CD14-positive monocyte (primary cell): ENCODE measurements around the gene PDE8B. TPM values are rescaled to one million over a fixed set of nuclear protein-coding genes. Genes with fewer than 3 reads are reported as not detected.

ENCODE experiments used
- DNase-seq, 3 donors: peaks; one replicate each; pipeline ENCODE4 v3.0.0-alpha.2; 2011 to 2022
- H2AFZ ChIP-seq: 2 replicates; pipeline ENCODE4 v1.6.0; 2012; ENCODE audit warnings: mild to moderate bottlenecking, low read depth, low read length, inconsistent platforms; ENCODE audit not compliant: insufficient read depth, poor library complexity, severe bottlenecking
- H3K27ac ChIP-seq, 2 donors: 1 replicate in 1 of 2; 2 replicates in 1 of 2; pipeline ENCODE4 v1.5.1; 2012 to 2013; ENCODE audit warnings: low read length in 2 of 2, control low read depth in 1 of 2, inconsistent platforms in 1 of 2, low read depth in 1 of 2, mild to moderate bottlenecking in 1 of 2
- H3K27me3 ChIP-seq, 2 donors: one replicate each; pipeline versions ENCODE4 v1.6.0 to v1.6.1; 2011 to 2013; ENCODE audit warnings: low read length in 2 of 2; ENCODE audit not compliant: control insufficient read depth in 2 of 2, insufficient read depth in 2 of 2
- H3K36me3 ChIP-seq, 2 donors: replicated peaks in 1 of 2; 1 replicate in 1 of 2; 2 replicates in 1 of 2; pipeline versions ENCODE4 v1.5.1 to v1.6.1; 2012 to 2013; ENCODE audit warnings: low read length in 2 of 2, control low read depth in 1 of 2, inconsistent platforms in 1 of 2, mild to moderate bottlenecking in 1 of 2; ENCODE audit not compliant: insufficient read depth in 2 of 2, control insufficient read depth in 1 of 2
- H3K4me1 ChIP-seq, 2 donors: 1 replicate in 1 of 2; 2 replicates in 1 of 2; pipeline versions ENCODE4 v1.5.1 to v1.6.1; 2012 to 2013; ENCODE audit warnings: low read length in 2 of 2, control low read depth in 1 of 2, inconsistent platforms in 1 of 2, mild to moderate bottlenecking in 1 of 2, moderate library complexity in 1 of 2; ENCODE audit not compliant: insufficient read depth in 2 of 2, control insufficient read depth in 1 of 2
- H3K4me2 ChIP-seq: replicated peaks from 2 replicates; pipeline ENCODE3; 2012; ENCODE audit warnings: low read length, moderate library complexity, mild to moderate bottlenecking; ENCODE audit not compliant: poor library complexity, severe bottlenecking; ENCODE audit errors: extremely low read depth
- H3K4me3 ChIP-seq, 3 experiments: fragments of 200-600 bp in 1 of 3; sonication (generic) in 1 of 3; replicated peaks in 1 of 3; 1 replicate in 2 of 3; 2 replicates in 1 of 3; pipeline ENCODE4 v1.5.1; 2011 to 2013; ENCODE audit warnings: low read length in 3 of 3, mild to moderate bottlenecking in 3 of 3, control low read depth in 2 of 3, low read depth in 2 of 3, inconsistent platforms in 1 of 3, moderate library complexity in 1 of 3
- H3K79me2 ChIP-seq: 2 replicates; pipeline ENCODE4 v1.6.0; 2012; ENCODE audit warnings: mild to moderate bottlenecking, control low read depth, inconsistent platforms, low read length, moderate library complexity; ENCODE audit not compliant: insufficient read depth
- H3K9ac ChIP-seq: 2 replicates; pipeline ENCODE4 v1.6.0; 2017; ENCODE audit warnings: low read length, mild to moderate bottlenecking; ENCODE audit not compliant: insufficient read depth, poor library complexity, severe bottlenecking
- H3K9me3 ChIP-seq, 2 donors: replicated peaks in 1 of 2; 1 replicate in 1 of 2; 2 replicates in 1 of 2; pipeline versions ENCODE4 v1.5.1 to v1.6.1; 2012 to 2013; ENCODE audit warnings: low read length in 2 of 2, control low read depth in 1 of 2; ENCODE audit not compliant: control insufficient read depth in 1 of 2, insufficient read depth in 1 of 2
- H4K20me1 ChIP-seq: 2 replicates; pipeline ENCODE4 v1.6.0; 2012; ENCODE audit warnings: mild to moderate bottlenecking, low read length, control low read depth, moderate library complexity; ENCODE audit not compliant: insufficient read depth
- H3K27ac Mint-ChIP-seq, 7 donors: one replicate each; pipeline ENCODE4 v1.8.0; 2020; ENCODE audit warnings: mild to moderate bottlenecking in 7 of 7, mixed read lengths in 7 of 7, moderate library complexity in 6 of 7, inconsistent platforms in 2 of 7
- H3K27me3 Mint-ChIP-seq, 3 donors: one replicate each; pipeline ENCODE4 v1.8.0; 2021 to 2022; ENCODE audit warnings: low read depth in 3 of 3, mild to moderate bottlenecking in 3 of 3, mixed read lengths in 3 of 3, moderate library complexity in 3 of 3, inconsistent platforms in 1 of 3
- H3K36me3 Mint-ChIP-seq, 2 donors: one replicate each; pipeline ENCODE4 v1.8.0; 2020; ENCODE audit warnings: mixed read lengths in 2 of 2, inconsistent platforms in 1 of 2, mild to moderate bottlenecking in 1 of 2
- H3K4me1 Mint-ChIP-seq: one replicate; pipeline ENCODE4 v1.8.0; 2020; ENCODE audit warnings: mild to moderate bottlenecking, mixed read lengths
- H3K4me3 Mint-ChIP-seq, 2 donors: one replicate each; pipeline ENCODE4 v1.8.0; 2020; ENCODE audit warnings: mild to moderate bottlenecking in 2 of 2, mixed read lengths in 2 of 2, moderate library complexity in 1 of 2
- H3K9me3 Mint-ChIP-seq, 7 donors: one replicate each; pipeline ENCODE4 v1.8.0; 2020 to 2022; ENCODE audit warnings: mixed read lengths in 7 of 7, mild to moderate bottlenecking in 6 of 7, moderate library complexity in 6 of 7, inconsistent platforms in 2 of 7
- WGBS: methylation state at CpG from one replicate; pipeline ENCODE4 v1.1.5; 2013; ENCODE audit warnings: missing lambda C conversion rate; ENCODE audit not compliant: insufficient coverage; 5-methylcytosine and 5-hydroxymethylcytosine counted together
- intact Hi-C, 2 donors: fragments of 100-400 bp; cut with micrococcal nuclease; formaldehyde crosslinking; loops; one replicate each; pipeline versions ENCODE4 v1.15.0 to v1.15.1; 2023
- polyA plus RNA-seq, 3 donors: library from polyadenylated mRNA; depleted of rRNA in 1 of 3; unstranded in 2 of 3; stranded (reverse) in 1 of 3; fragments of 300-500 nt in 2 of 3; fragments of >200 nt in 1 of 3; fragmentation: Illumina TruSeq in 2 of 3; gene quantifications; 1 replicate in 2 of 3; 2 replicates in 1 of 3; pipeline ENCODE4 v1.2.3, GENCODE V29; 2012 to 2021
- TF ChIP-seq, protein P1 (sequence below): fragments of 200-600 bp; IDR thresholded peaks from one replicate; pipeline ENCODE4 v1.8.0; 2022; ENCODE audit warnings: antibody characterized with exemption, mild to moderate bottlenecking

The PDE8B gene
- polyA plus RNA-seq, 3 donors: 0.11 to 0.61 (median 0.29) TPM

DNA sequence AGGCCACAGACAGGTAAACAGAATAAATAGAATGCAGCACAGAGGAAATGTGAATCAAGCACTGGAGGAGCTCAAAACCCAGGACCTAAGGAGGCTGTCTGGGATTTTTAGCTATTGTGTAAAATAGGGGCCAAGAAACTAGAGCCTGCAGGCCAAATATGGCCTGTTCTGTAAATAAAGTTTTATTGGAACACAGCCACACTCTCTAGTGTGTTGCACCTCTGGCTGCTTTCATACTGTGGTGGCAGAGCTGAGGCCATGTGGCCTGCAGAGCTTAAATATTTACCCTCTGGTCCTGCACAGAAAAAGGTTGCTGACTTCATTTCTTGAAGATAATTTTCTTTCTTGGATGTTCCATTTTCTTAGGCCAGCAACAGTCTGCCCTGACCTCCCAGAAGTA is 145.3 kb downstream of the PDE8B start:
- Mint-ChIP-seq H3K4me3 (no peak overlapping the region), H3K27ac (no peak overlapping the region), H3K36me3 (no peaks in the 10 kb centered on the region), H3K9me3 (peaks cover 0 to 2% (median 0%) of the 10 kb centered on the region in 7 donors), H3K4me1 (peaks cover 9% of the 10 kb centered on the region), H3K27me3 (peaks cover 0 to 6% (median 2%) of the 10 kb centered on the region in 3 donors)
- Histone ChIP-seq H3K27me3 (no peaks in the 10 kb centered on the region), H3K4me1 (peaks cover 0 to 5% of the 10 kb centered on the region in 2 donors), H3K4me3 (no peak overlapping the region), H3K79me2 (no peaks in the 10 kb centered on the region), H3K4me2 (no peak overlapping the region), H3K9ac (no peak overlapping the region), H3K36me3 (no peaks in the 10 kb centered on the region), H2AFZ (no peak overlapping the region), H3K9me3 (no peaks in the 10 kb centered on the region), H4K20me1 (no peaks in the 10 kb centered on the region), H3K27ac (no peak overlapping the region)
- intact Hi-C loops: no loop called here
- no peak for DNase-seq
- TF ChIP-seq, protein P1, sequence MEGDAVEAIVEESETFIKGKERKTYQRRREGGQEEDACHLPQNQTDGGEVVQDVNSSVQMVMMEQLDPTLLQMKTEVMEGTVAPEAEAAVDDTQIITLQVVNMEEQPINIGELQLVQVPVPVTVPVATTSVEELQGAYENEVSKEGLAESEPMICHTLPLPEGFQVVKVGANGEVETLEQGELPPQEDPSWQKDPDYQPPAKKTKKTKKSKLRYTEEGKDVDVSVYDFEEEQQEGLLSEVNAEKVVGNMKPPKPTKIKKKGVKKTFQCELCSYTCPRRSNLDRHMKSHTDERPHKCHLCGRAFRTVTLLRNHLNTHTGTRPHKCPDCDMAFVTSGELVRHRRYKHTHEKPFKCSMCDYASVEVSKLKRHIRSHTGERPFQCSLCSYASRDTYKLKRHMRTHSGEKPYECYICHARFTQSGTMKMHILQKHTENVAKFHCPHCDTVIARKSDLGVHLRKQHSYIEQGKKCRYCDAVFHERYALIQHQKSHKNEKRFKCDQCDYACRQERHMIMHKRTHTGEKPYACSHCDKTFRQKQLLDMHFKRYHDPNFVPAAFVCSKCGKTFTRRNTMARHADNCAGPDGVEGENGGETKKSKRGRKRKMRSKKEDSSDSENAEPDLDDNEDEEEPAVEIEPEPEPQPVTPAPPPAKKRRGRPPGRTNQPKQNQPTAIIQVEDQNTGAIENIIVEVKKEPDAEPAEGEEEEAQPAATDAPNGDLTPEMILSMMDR: no peak

DNA sequence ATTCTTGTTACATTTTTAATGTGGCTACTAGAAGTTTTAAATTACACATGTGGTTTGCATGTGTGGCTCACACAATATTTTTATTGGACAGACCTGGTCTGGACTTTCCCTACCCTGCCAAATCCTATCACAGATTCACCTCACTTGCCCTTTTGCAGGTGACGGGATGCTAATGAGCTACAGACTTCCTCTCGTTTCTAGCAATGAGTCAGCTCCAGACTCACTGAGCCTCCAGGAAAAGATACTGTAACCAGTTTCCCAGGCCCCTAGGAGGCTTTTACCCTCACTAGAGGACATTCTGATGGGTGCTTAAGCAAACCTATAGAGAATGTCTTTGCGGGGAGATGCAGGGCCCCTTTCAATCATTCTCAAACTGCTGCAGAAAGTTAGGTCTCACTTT is 146.3 kb downstream of the PDE8B start:
- H3K27ac ChIP-seq: no peak overlapping the region
- no peak for DNase-seq
- peaks cover 0 to 2% (median 0%) of the 10 kb centered on the region in 7 donors for H3K9me3 Mint-ChIP-seq
- intact Hi-C loops: no loop called here
- no peaks in the 10 kb centered on the region for H3K36me3 Mint-ChIP-seq
- no peaks in the 10 kb centered on the region for H3K36me3 ChIP-seq
- H3K79me2 ChIP-seq: no peaks in the 10 kb centered on the region
- H3K4me1 ChIP-seq: peaks cover 0 to 5% of the 10 kb centered on the region in 2 donors
- no peak overlapping the region for H3K4me3 ChIP-seq
- TF ChIP-seq, protein P1: no peak
- no peak overlapping the region for H3K4me2 ChIP-seq
- whole genome bisulfite sequencing: 71% methylated on average over 3 of the region's 3 CpGs
- no peak overlapping the region for H2AFZ ChIP-seq
- no peaks in the 10 kb centered on the region for H3K9me3 ChIP-seq
- no peaks in the 10 kb centered on the region for H3K27me3 ChIP-seq
- no peak overlapping the region for H3K9ac ChIP-seq
- no peak overlapping the region for H3K4me3 Mint-ChIP-seq
- peaks cover 2 to 4% (median 2%) of the 10 kb centered on the region in 3 donors for H3K27me3 Mint-ChIP-seq
- H3K4me1 Mint-ChIP-seq: peaks cover 9% of the 10 kb centered on the region
- no peaks in the 10 kb centered on the region for H4K20me1 ChIP-seq
- H3K27ac Mint-ChIP-seq: no peak overlapping the region
